IMR-90 (cell line): ENCODE data around the gene CHSY3. TPM values are rescaled to one million over a fixed set of nuclear protein-coding genes. Genes with fewer than 3 reads are reported as not detected.

Experiments used
- ATAC-seq: fragments of 200-7000 bp; cut with Tn5 transposase; 2 replicates; pipeline ENCODE4 v1.9.1; 2020; ENCODE audit warnings: low read depth, mild to moderate bottlenecking, moderate library complexity
- BruUV-seq: library from RNA; stranded (reverse); fragments of 400-500 nt; replicated peaks from 2 replicates; lab custom pipeline; 2021; lab: Mats Ljungman, UMichigan
- CTCF ChIA-PET: fragments of 300-600 bp; formaldehyde crosslinking; extraction: SDS; loops from one replicate; lab custom pipeline; 2021; ENCODE audit warnings: antibody characterized with exemption; lab: Yijun Ruan, JAX
- POLR2A ChIA-PET: fragments of 300-600 bp; sonication (Branson Sonifier 250); formaldehyde crosslinking; loops from one replicate; lab custom pipeline; 2022; ENCODE audit warnings: antibody characterized with exemption; ENCODE audit not compliant: unreplicated experiment; lab: Charles Lee
- DNase-seq: peaks from one replicate; pipeline ENCODE4 v3.0.0; 2013
- H2AFZ ChIP-seq: replicated peaks from 2 replicates; pipeline ENCODE3; 2013; ENCODE audit warnings: low read length, mild to moderate bottlenecking; ENCODE audit not compliant: poor library complexity
- H2AK5ac ChIP-seq: 2 replicates; pipeline ENCODE4 v1.6.1; 2013; ENCODE audit warnings: low read depth, low read length, inconsistent platforms
- H2AK9ac ChIP-seq: replicated peaks from 2 replicates; pipeline ENCODE3; 2013; ENCODE audit warnings: mild to moderate bottlenecking, low read depth, low read length, moderate library complexity; ENCODE audit not compliant: poor library complexity
- H2BK120ac ChIP-seq: 2 replicates; pipeline ENCODE4 v1.6.1; 2013; ENCODE audit warnings: low read depth, low read length, inconsistent platforms
- H2BK15ac ChIP-seq: 3 replicates; pipeline ENCODE4 v1.6.1; 2013; ENCODE audit warnings: low read depth, low read length, inconsistent platforms
- H2BK20ac ChIP-seq: 2 replicates; pipeline ENCODE4 v1.6.1; 2013; ENCODE audit warnings: low read depth, mild to moderate bottlenecking, inconsistent platforms, low read length, moderate library complexity
- H2BK5ac ChIP-seq: 2 replicates; pipeline ENCODE4 v1.6.1; 2013; ENCODE audit warnings: mild to moderate bottlenecking, low read depth, low read length, inconsistent platforms; ENCODE audit not compliant: poor library complexity, severe bottlenecking
- H3K14ac ChIP-seq: replicated peaks from 2 replicates; pipeline ENCODE4 v1.6.1; 2013; ENCODE audit warnings: low read depth, low read length, inconsistent platforms
- H3K18ac ChIP-seq: 2 replicates; pipeline ENCODE4 v1.6.1; 2013; ENCODE audit warnings: low read depth, low read length, control low read depth
- H3K23ac ChIP-seq: 2 replicates; pipeline ENCODE4 v1.6.1; 2013; ENCODE audit warnings: low read depth, low read length, inconsistent platforms
- H3K27ac ChIP-seq: 2 replicates; pipeline ENCODE4 v1.5.1; 2013; ENCODE audit warnings: mild to moderate bottlenecking, control low read depth, low read length; ENCODE audit not compliant: insufficient read depth
- H3K27me3 ChIP-seq: 2 replicates; pipeline ENCODE4 v1.6.1; 2013; ENCODE audit warnings: low read length; ENCODE audit not compliant: control insufficient read depth, insufficient read depth
- H3K36me3 ChIP-seq: 2 replicates; pipeline ENCODE4 v1.6.1; 2013; ENCODE audit warnings: low read length, mixed read lengths; ENCODE audit not compliant: control insufficient read depth, insufficient read depth
- H3K4ac ChIP-seq: 2 replicates; pipeline ENCODE4 v1.6.1; 2013; ENCODE audit warnings: low read depth, low read length, inconsistent platforms
- H3K4me1 ChIP-seq: 2 replicates; pipeline ENCODE4 v1.6.1; 2013; ENCODE audit warnings: low read length, mixed read lengths; ENCODE audit not compliant: control insufficient read depth, insufficient read depth
- H3K4me2 ChIP-seq: 2 replicates; pipeline ENCODE4 v1.6.1; 2013; ENCODE audit warnings: low read depth, mild to moderate bottlenecking, control low read depth, low read length, moderate library complexity
- H3K4me3 ChIP-seq: 2 replicates; pipeline ENCODE4 v1.5.1; 2013; ENCODE audit warnings: low read depth, mild to moderate bottlenecking, control low read depth, low read length, moderate library complexity; ENCODE audit not compliant: insufficient read depth
- H3K56ac ChIP-seq: 2 replicates; pipeline ENCODE4 v1.6.1; 2013; ENCODE audit warnings: low read length, inconsistent platforms; ENCODE audit not compliant: insufficient read depth; ENCODE audit errors: extremely low read depth
- H3K79me1 ChIP-seq, 2 experiments: 2 replicates each; pipeline ENCODE4 v1.6.1; 2013; ENCODE audit warnings: low read length in 2 of 2, inconsistent platforms in 1 of 2, low read depth in 1 of 2
- H3K9ac ChIP-seq: 2 replicates; pipeline ENCODE4 v1.6.1; 2013; ENCODE audit warnings: low read depth, low read length, control low read depth
- H3K9me1 ChIP-seq: 2 replicates; pipeline ENCODE4 v1.6.1; 2013; ENCODE audit warnings: low read length, inconsistent platforms; ENCODE audit not compliant: insufficient read depth
- H3K9me3 ChIP-seq: 2 replicates; pipeline ENCODE4 v1.6.1; 2013; ENCODE audit warnings: low read length; ENCODE audit not compliant: control insufficient read depth, insufficient read depth
- H4K20me1 ChIP-seq: 2 replicates; pipeline ENCODE4 v1.6.1; 2013; ENCODE audit warnings: low read length, inconsistent platforms; ENCODE audit not compliant: insufficient read depth
- H4K5ac ChIP-seq: 2 replicates; pipeline ENCODE4 v1.6.1; 2013; ENCODE audit warnings: mild to moderate bottlenecking, low read depth, low read length, control low read depth
- H4K8ac ChIP-seq, 2 experiments: 2 replicates each; pipeline ENCODE4 v1.6.1; 2013; ENCODE audit warnings: low read depth in 2 of 2, low read length in 2 of 2, control low read depth in 1 of 2, inconsistent platforms in 1 of 2
- H4K91ac ChIP-seq: 2 replicates; pipeline ENCODE4 v1.6.1; 2013; ENCODE audit warnings: low read depth, low read length, inconsistent platforms; ENCODE audit not compliant: insufficient read depth
- CEBPB ChIP-seq: IDR thresholded peaks from 2 replicates; pipeline ENCODE4 v1.6.1; 2012; ENCODE audit warnings: low read depth, low read length, improper control_type of control experiment
- FOS ChIP-seq: fragments of 150-350 bp; IDR thresholded peaks from 2 replicates; pipeline ENCODE4 v1.6.1; 2016; ENCODE audit warnings: low read depth, low read length
- MAFK ChIP-seq: IDR thresholded peaks from 2 replicates; pipeline ENCODE4 v1.6.1; 2012; ENCODE audit warnings: low read depth, low read length, improper control_type of control experiment
- MAZ ChIP-seq: IDR thresholded peaks from 2 replicates; pipeline ENCODE4 v1.6.1; 2012; ENCODE audit warnings: low read depth, mild to moderate bottlenecking, low read length, improper control_type of control experiment, moderate library complexity, borderline replicate concordance
- NFE2L2 ChIP-seq: fragments of 150-350 bp; IDR thresholded peaks from 2 replicates; pipeline ENCODE4 v1.6.1; 2016; ENCODE audit warnings: low read depth, mild to moderate bottlenecking, low read length
- RAD21 ChIP-seq: IDR thresholded peaks from 2 replicates; pipeline ENCODE4 v1.6.1; 2012; ENCODE audit warnings: low read length, improper control_type of control experiment
- WGBS, 2 experiments: methylation state at CpG; one replicate each; pipeline versions ENCODE4 v1.1.5 to v1.1.7; 2013; ENCODE audit warnings: missing lambda C conversion rate in 2 of 2; ENCODE audit not compliant: insufficient read length in 1 of 2; ENCODE audit errors: extremely low coverage in 2 of 2; 5-methylcytosine and 5-hydroxymethylcytosine counted together
- dilution Hi-C: fragments of 300-500 bp; cut with HindIII; formaldehyde crosslinking; loops from one replicate; pipeline ENCODE4 v1.14.3; 2018; ENCODE audit warnings: low sequenced_read_pairs; ENCODE audit not compliant: unreplicated experiment
- in situ Hi-C: fragments of 300-500 bp; cut with MboI; formaldehyde crosslinking; loops from 3 replicates; pipeline ENCODE4 v1.14.3; 2019; ENCODE audit warnings: low sequenced_read_pairs, inconsistent platforms, mixed read lengths
- intact Hi-C: fragments of 100-400 bp; cut with micrococcal nuclease; formaldehyde crosslinking; loops from 2 replicates; pipeline ENCODE4 v1.10.0; 2022
- polyA plus RNA-seq, 3 experiments: library from polyadenylated mRNA; depleted of rRNA; stranded (reverse); fragments of >200 nt; gene quantifications; 2 replicates each; pipeline ENCODE4 v1.2.3, GENCODE V29; 2012; ENCODE audit warnings: low replicate concordance in 1 of 3
- total RNA-seq: library from RNA; depleted of rRNA; stranded (reverse); fragments of >200 nt; gene quantifications from 2 replicates; pipeline ENCODE4 v1.2.3, GENCODE V29; 2012
- TF ChIP-seq, protein P1 (sequence below): conservative IDR thresholded peaks from 2 replicates; pipeline ENCODE4 v1.5.1; 2012; ENCODE audit warnings: mild to moderate bottlenecking, low read depth, low read length, improper control_type of control experiment

The CHSY3 gene
- total and polyA plus RNA-seq, 2 of the 4 experiments (the other 2 are of a cell fraction): 0.62 to 1.3 TPM

DNA sequence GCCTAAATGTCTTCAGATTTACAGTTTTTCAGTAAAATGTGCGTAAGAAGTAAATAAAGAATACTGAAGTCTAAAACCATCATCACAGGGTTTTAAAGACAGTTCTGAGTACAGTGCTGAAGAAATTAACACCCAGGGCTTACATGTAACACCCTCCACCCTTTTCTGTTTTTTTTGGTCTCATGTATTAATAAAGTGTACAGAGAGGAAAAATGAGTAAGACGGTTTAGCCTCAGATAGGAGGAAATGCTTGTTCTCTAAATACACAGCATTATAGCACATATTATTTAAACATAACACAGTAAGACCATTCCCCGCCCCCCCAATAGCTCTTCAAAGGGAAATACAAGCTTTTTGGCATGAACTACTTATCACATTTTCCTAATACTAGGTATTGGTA, 119.3 kb downstream of the CHSY3 start:
- H3K4me3 ChIP-seq: no peak overlapping the region
- ATAC-seq (no peak), DNase-seq (no peak)
- no peak overlapping the region for H2BK5ac ChIP-seq
- no peak overlapping the region for H3K56ac ChIP-seq
- no peaks in the 10 kb centered on the region for H3K79me1 ChIP-seq
- H2AK5ac ChIP-seq: no peak overlapping the region
- no peak overlapping the region for H4K91ac ChIP-seq
- no peak overlapping the region for H2AK9ac ChIP-seq
- ChIA-PET CTCF (no interaction called here), POLR2A (no interaction called here)
- no peak overlapping the region for H3K14ac ChIP-seq
- H3K23ac ChIP-seq: no peak overlapping the region
- H2AFZ ChIP-seq: no peak overlapping the region
- no peak overlapping the region for H3K27ac ChIP-seq
- H4K8ac ChIP-seq: no peak overlapping the region
- H2BK20ac ChIP-seq: no peak overlapping the region
- H3K27me3 ChIP-seq: no peaks in the 10 kb centered on the region
- TF ChIP-seq MAZ: no peak
- TF ChIP-seq RAD21: no peak
- TF ChIP-seq NFE2L2: no peak
- no peak for TF ChIP-seq FOS
- TF ChIP-seq, protein P1, sequence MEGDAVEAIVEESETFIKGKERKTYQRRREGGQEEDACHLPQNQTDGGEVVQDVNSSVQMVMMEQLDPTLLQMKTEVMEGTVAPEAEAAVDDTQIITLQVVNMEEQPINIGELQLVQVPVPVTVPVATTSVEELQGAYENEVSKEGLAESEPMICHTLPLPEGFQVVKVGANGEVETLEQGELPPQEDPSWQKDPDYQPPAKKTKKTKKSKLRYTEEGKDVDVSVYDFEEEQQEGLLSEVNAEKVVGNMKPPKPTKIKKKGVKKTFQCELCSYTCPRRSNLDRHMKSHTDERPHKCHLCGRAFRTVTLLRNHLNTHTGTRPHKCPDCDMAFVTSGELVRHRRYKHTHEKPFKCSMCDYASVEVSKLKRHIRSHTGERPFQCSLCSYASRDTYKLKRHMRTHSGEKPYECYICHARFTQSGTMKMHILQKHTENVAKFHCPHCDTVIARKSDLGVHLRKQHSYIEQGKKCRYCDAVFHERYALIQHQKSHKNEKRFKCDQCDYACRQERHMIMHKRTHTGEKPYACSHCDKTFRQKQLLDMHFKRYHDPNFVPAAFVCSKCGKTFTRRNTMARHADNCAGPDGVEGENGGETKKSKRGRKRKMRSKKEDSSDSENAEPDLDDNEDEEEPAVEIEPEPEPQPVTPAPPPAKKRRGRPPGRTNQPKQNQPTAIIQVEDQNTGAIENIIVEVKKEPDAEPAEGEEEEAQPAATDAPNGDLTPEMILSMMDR: no peak
- TF ChIP-seq CEBPB: no peak
- TF ChIP-seq MAFK: no peak
- WGBS, 2 experiments: no CpG with 5 or more reads among the region's 3 CpGs
- H3K9me3 ChIP-seq: no peaks in the 10 kb centered on the region
- no peak overlapping the region for H4K5ac ChIP-seq
- H3K36me3 ChIP-seq: no peaks in the 10 kb centered on the region
- in situ Hi-C loops: no loop called here
- no peaks in the 10 kb centered on the region for H3K9me1 ChIP-seq
- no peak overlapping the region for H2BK15ac ChIP-seq
- no peak overlapping the region for H3K9ac ChIP-seq
- H3K18ac ChIP-seq: no peak overlapping the region
- H3K4me1 ChIP-seq: no peaks in the 10 kb centered on the region
- no peaks in the 10 kb centered on the region for H4K20me1 ChIP-seq
- intact Hi-C loops: no loop called here
- dilution Hi-C loops: no loop called here
- no peak overlapping the region for H3K4ac ChIP-seq
- no TSS peak for BruUV-seq
- no peak overlapping the region for H3K4me2 ChIP-seq
- no peak overlapping the region for H2BK120ac ChIP-seq
